ENCODE data around the gene DNM3.

Gene DNM3

DNA sequence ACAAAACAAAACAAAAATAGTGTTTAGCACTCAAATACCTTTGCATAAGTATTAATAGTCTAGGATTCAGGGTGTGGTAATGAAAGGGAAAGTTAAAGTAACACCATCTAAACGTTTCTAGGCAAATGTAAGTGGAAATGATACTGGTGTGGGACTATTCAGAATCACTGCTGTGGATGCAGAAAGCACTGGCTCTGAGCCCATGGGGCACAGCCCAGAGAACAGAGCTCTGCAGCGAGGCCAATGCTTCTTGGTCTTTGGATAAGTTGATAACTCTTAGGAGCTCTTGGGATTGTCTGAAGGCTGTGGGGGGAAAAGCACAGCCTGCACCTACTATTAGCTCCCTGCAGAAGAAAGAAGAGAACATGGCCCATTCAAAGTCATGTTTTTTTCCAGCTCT is 21.4 kb upstream of the DNM3 start:
- no peak for DNase-seq

DNA sequence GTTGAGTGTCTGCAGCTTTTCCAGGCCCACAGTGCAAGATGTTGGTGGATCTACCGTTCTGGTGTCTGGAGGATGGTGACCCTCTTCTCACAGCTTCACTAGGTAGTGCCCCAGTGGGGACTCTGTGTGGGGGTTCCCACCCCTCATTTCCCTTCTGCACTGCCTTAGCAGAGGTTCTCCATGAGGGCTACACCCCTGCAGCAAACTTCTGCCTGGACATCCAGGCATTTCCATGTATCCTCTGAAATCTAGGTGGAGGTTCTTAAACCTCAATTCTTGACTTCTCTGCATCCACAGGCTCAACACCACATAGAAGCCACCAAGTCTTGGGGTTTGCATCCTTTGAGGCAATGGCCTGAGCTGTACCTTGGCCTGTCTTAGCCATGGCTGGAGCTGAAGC is 14.3 kb upstream of the DNM3 start:
- no peak for DNase-seq

DNA sequence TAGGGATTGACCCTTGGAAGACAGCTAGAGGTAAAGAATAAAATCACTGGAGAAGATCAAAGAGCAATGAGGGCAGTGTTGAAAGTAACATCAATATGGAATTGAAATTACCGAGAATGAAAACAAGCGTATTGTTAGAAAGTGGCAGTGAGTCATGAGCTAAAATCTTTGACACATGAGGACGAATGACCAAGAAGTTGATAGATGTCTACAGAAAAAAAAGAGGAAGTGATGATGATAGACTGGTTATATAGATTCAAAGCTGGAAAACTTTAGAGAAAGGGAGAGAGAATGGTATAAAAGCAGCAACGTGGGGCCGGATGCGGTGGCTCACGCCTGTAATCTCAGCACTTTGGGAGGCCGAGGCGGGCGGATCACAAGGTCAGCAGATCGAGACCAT is 12.5 kb upstream of the DNM3 start:
- no peak for DNase-seq

DNA sequence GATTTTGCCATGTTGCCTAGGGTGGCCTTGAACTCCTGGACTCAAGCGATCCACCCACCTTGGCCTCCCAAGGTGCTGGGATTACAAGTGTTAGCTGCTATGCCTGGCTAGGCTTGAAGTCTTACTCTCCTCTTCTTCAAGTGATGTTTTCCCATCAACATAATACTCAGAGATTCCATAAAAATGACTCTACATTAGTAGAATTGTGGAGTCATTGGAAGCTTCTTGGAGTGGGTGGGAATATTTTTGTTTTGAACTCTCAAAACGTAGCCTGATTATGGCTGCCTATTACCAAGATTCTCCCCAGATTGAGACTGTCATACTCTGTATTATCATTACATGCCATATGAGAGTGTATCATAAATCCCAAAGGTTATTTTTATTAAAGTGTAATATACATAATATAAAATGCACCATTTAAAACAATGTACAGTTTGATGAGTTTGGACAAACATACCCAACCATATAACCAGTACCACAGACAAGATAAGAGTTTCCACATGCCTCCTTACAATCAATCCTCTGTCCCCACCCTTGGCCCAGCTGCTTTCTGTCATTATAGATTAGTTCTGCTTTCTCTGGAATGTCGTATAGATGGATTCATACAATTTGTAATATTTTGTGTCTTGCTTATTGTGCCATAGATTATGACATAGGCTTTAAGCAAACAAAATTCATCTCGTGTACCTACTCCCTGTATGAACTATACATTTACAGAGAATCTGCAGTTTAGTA is 8.0 kb upstream of the DNM3 start:
- DNase-seq, result no peak

DNA sequence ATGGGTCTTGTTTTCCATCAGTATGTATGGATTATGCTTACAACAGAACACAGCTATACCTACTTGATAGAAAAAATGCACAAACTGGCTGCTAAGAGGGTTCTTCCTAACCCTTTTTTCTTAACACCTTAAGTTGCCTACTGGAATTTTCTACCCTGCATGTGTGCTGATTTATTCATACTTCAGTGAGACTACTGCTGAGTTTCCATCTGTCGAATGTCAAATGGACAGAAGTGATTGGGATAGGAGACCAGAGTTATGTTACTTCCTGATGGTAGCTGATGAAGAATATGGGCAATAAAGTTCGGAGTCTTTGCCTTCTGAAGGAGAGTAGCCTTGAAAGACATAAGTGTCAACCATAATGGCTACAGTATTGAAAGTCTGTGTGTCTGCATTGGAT is 6.5 kb upstream of the DNM3 start:
- no peak for DNase-seq

DNA sequence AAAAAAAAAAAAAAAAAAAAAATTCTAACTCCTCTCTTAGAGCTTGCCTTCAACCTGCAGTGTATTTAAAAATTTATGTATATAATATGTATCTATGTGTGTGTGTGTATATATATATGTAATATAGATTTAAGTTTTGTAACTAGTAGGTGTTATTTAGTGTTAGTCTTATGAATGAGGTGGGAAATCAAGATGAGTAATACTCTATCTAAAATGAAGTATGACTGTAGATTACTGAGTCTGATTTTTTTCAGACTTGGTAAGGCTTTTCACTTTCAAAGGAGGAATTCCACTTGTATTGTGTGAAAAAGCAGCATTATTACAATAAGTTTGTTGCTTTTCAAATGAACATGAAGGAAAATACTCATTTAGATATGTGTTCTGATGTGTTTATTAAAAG is 5.4 kb upstream of the DNM3 start:
- no peak for DNase-seq

DNA sequence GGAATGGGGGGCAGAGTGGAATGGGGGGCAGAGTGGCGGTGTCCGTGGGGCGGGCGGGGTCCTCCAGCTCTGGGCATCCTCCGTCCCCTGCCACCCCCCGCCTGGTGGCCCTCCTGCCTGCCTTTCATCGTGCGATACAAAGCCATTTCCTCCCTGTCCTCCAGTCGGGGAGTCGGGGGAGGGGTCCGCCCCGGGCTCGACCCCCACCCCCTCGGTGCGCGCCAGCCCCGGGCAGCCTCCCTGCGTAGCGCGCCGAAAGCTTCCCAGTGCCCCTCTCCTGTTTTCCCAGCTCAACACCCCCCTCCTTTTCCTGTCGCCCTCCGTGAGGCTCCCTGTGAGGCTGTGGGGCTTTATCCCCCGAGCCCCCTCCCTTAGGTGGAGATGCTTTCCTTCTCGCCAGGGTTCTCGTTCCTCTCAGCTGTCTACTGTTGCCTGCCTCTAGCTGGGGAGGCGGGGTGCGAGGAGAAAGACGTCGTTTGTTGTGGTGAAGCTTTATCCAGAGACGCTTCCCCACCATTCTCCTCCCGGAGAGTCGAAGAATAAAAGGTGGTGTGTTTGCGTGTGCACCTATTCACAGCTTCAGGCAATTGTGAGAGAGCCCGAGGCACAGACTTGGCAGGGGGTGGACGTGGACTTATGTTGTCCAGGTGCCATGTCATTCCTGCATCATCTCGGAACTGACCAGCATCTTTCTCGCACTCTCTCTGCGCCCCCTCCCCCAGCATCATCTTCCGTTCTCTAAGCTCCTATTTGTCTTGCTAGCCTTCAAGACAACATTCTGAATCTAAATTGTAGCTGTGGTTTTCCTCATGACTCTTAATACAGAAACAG is 848 bp downstream of the DNM3 start:
- peak; percentile 33 to 50 for DNase-seq

DNA sequence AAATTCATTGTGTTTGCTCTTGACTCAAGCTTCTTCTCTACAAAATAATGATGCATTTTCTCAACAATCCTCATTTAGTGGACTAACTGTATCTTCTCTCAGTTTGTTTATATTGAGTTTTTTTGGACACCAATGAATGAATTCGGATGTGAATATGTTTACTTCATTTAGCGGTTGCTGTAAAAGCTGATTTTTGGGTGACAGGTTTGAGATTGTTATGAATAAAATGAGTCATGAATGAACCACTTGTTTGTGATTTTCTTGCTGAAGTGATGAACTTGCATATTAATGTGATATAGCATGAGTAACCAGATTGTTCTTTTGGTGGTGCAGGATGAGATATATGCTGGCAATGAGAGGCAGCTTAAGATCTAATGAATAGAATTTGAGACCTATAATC is 3.1 kb downstream of the DNM3 start:
- no peak for DNase-seq

DNA sequence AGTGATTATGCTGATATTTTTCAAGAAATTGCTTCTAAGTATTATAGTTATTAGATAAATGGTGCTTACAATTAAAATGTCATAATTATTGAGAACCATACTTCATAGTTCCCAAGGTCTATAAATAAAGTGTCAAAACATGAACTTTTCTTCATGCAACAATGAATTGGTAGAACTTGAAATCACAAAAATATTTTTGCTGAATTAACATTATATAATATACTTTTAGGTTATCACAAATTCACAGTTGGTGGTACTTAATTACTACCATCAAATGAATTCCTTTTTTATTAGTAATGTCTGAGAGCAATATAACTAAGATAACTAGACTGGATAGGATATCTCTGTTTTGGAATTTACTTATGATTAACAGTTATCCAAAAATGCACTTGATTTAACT is 4.7 kb downstream of the DNM3 start:
- DNase-seq, result no peak

DNA sequence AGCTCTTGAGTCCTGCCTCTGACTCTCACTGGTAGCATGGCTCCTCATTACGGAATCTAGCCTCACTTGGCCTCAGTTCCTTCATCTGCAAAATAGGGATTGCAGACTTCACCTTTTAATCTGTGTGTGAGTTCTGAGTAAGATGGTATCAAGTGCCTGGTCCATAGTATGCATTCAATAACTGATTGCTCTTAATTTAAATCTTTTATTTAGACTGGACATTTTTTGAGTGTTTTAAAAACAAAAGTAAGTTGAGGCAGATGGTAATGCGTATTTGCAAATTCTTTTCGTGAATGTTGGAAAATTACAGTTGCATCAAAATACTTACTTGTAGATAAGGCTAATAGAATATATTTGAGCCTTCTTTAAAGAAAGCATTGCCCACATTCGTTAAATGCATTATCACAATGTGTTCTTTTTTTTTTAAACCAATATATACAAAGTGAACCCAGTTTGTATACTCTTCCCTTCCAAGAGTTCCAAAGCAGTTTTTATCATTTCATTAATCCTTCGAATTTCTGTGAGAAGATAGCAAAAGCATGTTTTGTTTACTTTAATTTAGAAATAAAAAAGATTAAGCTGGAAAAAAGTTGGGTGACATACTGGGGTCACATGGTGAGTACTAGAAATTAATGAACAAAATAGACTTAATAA is 8.1 kb downstream of the DNM3 start:
- DNase-seq, result no peak

DNA sequence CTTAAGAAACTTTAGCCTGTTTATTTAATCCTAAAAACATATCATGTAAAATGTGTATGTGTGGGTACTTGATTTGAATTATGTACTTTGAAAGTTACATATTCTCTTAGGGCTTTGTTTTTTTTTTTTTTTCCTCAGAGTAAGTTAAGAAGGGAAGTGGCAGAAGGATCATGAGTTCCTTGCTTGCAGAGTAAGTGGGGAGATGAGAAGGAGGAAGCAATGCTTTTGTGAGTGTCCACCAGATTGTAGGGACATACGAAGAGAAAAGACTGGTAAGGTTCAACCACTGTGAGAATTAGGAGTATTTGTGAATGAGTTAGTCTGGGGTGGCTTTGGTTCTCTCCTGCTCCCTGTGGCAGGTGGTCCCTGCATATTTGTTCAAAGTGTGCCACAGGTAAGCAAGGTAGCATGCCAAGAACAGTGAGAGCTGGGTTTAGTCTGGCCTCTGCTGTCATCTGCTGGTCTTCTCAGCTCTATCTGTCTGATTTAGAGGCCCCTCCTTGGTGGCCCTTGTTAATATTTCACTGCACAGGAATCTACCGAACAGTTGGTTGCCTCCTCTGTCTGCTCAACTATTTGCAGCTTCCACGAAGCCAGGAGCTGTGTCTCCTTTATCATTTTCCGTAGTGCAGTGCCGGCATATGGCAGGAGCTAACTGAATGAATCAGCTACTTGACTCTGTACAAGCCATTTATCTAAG is 9.5 kb downstream of the DNM3 start:
- no peak for DNase-seq

DNA sequence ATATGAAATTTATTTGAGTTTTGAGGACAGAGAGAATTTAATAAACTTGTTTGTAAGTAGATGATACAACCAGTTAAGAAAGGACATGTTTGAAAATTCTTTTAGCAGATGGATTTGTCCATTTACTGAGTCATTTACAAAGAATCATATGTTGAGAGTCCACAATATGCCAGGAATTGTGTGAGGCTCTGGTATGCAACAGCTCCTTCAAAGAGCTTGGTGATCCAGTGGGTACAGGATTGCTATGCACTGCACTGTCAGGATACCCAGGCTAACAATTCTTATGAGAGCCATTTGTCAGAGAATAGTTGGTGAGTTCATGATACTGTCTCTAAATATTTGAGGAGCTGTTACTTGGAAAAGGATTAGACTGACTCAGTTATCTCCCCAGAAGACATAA is 11.0 kb downstream of the DNM3 start:
- DNase-seq, result no peak

DNA sequence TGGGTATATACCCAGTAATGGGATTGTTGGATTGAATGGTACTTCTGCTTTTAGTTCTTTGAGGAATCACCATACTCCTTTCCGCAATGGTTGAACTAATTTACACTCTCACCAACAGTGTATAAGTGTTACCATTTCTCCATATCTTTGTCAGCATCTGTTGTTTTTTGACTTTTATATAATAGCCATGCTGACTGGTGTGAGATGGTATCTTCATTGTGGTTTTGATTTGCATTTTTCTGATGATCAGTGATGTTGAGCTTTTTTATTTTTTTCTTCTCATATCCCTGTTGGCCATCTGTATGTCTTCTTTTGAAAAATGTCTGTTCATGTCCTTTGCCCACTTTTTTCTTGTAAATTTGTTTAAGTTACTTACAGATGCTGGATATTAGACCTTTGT is 14.1 kb downstream of the DNM3 start:
- DNase-seq, result no peak

DNA sequence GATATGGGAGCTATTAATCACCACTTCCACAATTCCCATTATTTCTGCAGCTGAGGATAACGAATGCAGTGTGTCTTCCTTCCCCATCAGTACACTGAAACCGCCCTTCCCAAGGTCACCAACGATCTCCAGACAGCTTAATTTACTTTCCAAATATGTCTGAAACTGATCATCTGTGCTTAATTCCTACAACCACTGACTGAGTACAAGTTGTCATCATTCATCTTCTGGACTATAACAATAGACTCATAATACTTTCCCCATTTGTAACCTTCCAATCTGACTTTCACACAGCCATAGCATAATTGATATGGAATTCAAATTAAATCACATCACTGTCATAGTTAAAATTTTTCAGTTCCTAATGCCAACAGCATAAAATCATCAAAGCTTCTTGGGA is 17.4 kb downstream of the DNM3 start:
- DNase-seq, result no peak

DNA sequence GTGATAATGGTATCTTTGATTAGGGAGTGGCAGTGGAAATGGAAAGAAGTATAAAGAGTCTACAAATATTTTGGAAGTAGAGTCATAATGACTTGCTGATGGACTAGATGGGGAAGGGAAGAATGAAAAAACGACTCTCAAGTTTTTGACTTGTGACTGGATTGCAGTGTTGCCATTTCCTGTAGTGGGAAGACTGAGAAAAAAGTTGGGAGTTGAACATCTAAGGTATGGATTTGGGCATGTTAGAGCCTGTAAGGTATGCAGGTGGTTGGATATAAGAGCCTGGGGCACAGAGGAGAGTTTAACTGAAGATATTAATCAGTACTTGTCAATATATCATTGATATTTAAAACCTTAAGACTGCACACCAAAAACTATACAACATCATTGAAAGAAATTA is 19.4 kb downstream of the DNM3 start:
- DNase-seq, result no peak

DNA sequence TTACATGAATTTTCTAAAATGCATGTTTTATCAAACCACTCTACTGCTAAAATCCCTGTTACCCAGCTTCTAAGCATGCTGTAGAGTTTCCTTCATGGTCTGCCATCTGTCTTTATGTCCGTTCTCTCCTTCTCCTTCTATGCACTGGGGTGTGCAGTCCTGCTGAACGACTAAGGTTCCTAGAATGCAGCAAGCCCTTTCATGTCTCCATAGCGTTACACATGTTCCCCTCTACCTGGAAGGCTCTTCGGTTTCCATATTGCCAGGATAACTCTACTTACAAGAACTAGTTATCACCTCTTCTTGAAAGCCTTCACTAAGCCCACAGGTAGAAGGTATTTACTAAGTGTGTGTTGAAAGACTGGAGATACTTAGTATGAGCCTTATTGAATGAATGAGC is 22.2 kb downstream of the DNM3 start:
- no peak for DNase-seq

DNA sequence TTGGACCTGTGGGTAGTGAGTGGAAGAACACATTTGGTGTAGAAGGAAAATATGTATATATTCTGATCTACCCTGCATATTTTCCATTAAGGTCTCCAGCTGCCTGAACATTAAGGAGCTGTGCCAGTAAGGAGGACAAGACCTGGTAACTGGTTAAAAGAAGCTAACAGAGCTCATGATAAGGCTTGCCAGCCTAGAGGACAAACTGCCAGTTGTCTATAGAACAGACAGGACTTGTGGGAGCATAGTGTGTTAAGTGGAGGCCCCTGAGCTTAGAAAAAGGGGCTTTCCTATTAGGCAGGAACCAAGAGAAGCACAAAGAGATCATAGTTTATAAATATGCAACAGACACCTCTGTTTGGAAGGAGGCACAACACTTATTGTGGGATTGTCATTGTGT is 23.0 kb downstream of the DNM3 start:
- no peak for DNase-seq

DNA sequence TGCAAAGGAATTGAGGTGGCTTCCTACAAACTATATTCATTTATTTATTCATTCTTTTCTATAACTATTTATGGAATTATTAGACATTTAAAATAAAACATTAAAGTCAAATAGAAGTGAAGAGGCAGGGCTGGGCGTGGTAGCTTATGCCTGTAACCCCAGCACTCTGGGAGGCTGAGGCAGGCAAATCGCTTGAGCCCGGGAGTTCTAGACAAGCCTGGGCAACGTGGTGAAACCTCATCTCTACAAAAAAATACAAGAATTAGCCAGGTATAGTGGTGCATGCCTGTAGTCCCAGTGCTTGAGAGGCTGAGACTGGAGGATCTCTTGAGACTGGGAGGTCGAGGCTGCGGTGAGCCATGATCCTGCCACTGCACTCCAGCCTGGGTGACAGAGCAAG is 23.8 kb downstream of the DNM3 start:
- no peak for DNase-seq

DNA sequence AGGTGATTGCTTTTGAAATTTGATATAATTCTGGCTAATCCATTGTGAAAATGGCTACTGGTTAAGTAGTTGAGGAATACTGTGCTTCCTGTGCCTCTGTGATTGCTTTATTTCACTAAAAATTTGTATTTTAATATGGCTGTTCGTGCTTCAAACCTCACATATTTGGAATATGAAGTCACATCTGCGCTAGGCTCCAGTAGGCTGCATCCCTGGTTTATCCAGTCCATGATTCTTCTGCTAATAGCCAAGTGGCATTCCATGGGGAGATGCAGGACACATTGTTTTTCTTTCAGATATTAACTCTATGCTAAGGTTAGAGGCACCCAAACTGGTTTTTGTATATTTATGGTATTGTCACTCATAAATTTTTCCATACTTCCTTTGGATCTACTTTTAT is 25.9 kb downstream of the DNM3 start:
- no peak for DNase-seq

DNA sequence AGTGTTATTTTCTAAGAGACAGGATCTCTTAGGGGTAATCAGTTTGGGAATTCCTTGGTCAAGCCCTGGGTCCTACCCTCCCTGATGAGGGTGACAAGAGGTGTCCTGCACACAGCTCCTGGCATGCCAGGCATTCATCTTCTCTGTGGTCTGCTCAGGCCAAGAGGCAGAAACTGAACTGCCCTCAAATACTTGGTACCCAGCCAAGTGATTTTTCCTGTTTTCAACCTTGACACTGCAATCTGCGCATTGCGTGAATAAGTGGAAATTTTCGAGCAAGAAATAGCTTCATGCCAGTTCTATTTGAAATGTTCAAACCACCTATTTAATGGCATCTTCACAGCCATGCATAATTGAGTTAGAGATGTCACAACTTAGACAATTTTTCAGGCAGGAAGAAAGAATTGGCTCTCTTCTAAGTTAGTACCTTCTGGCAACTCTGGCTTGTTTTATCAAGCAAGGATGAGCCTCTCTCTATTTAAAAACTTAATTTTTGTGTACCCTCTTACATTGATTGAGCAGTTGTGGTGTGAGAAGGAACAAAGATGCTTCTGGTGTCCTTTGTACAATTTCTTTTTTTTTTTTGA is 27.0 kb downstream of the DNM3 start:
- DNase-seq, result no peak

DNA sequence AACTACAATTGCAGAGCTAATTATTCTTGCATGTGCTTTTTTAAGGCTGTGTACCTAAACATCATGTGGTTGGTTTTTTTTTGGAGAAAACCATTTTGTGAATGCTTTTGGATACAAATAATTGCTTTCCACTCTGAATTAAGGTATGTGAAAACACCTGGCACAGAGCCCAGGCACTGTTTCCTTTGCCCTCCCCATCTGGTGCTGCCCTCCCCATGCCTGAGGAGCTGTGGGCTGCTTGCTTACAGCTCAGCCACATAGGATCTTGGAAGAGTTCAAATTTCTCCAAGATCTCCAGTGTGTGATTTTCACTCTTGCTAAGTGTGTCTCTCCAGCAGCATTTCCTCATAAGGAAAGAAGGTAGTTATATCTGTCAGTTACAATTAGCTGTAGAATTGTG is 27.8 kb downstream of the DNM3 start:
- peak; percentile 2 to 8 for DNase-seq

DNA sequence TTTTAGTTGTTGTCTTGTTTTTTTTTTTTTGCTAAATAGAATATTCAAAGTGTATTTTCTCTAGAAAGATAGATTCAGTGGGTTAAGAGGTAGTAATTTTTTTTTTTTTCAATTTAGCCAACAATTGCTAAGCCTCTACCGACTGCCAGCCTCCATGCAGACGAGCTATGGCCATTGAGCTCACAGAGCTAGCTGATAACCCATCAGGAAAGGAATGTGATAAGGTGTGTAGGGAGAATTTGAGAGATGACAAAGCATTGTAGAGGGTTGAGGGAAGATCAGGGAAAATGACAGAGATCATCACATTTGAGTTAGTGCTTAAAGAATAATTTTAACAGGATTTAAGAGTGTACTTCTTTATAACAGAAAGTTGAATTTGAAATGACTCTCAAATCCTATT is 30.6 kb downstream of the DNM3 start:
- no peak for DNase-seq

DNA sequence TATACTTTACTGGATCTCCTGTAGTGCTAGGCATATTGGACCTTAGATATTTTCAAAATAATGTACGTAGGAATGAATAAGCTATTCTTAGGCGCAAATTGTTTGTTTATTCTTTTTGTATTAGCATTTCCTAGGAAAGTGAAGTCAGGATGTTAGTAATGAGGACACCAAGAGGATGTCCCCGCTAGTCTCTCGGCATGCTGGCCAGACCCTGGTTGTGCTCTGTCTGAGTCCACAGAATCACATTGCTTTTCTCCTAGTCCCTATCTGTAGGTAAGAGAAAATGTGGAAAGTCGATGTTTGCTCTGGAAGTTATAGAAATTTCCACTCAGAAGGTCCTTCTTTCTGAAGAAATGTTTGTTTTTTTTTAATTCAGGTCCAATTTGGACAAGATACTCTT is 31.1 kb downstream of the DNM3 start:
- no peak for DNase-seq
